ENCODE results near the gene PDZD8. TPM values are rescaled to one million over a fixed set of nuclear protein-coding genes. Genes with fewer than 3 reads are reported as not detected.

The PDZD8 gene
- total RNA-seq, 1 donor from 2014 or later = 27.0 TPM

GRCh38 chr10:117374506-117375359 lies 507 bp downstream of the PDZD8 start:
- Histone ChIP-seq H3K4me1 (peaks cover 45% of the 10 kb centered on the region), H3K27me3 (no peaks in the 10 kb centered on the region), H3K27ac (peak overlapping the region; percentile 95), H3K4me3 (peak overlapping the region; percentile 84 to 85), H3K9me3 (no peaks in the 10 kb centered on the region), H3K36me3 (no peaks in the 10 kb centered on the region)
- peak in 1 of 2 donors; percentile 89 for DNase-seq (ENCODE audit: extremely low spot score in 2 of 2)
- intact Hi-C loops (cut with DNase I) = no loop called here
- TF ChIP-seq POLR2A (IDR thresholded peaks at IDR 0.05) (no peak), POLR2AphosphoS5 (IDR thresholded peaks at IDR 0.05; ENCODE audit: insufficient read depth in 1 of 2, low read depth in 1 of 2) (no peak), CTCF (IDR thresholded peaks at IDR 0.05) (no peak)

GRCh38 chr10:117373823-117374505 lies 1.3 kb downstream of the PDZD8 start:
- DNase-seq (ENCODE audit: extremely low spot score in 2 of 2) = no peak
- no peaks in the 10 kb centered on the region for H3K36me3 ChIP-seq
- H3K27ac ChIP-seq = peak overlapping the region; percentile 95
- H3K27me3 ChIP-seq = no peaks in the 10 kb centered on the region
- peaks cover 53% of the 10 kb centered on the region for H3K4me1 ChIP-seq
- TF ChIP-seq POLR2AphosphoS5 (IDR thresholded peaks at IDR 0.05; ENCODE audit: insufficient read depth in 1 of 2, low read depth in 1 of 2) (peak in 1 of 2 donors; percentile 45), CTCF (IDR thresholded peaks at IDR 0.05) (no peak), POLR2A (IDR thresholded peaks at IDR 0.05) (peak in 1 of 2 donors; percentile 16)
- H3K4me3 ChIP-seq = peak overlapping the region; percentile 84 to 85
- intact Hi-C loops (cut with DNase I) = no loop called here
- H3K9me3 ChIP-seq = no peaks in the 10 kb centered on the region

GRCh38 chr10:117370205-117370604 lies 5.0 kb downstream of the PDZD8 start:
- no peaks in the 10 kb centered on the region for H3K27me3 ChIP-seq
- no peaks in the 10 kb centered on the region for H3K36me3 ChIP-seq
- no peak for DNase-seq (ENCODE audit: extremely low spot score in 2 of 2)
- TF ChIP-seq POLR2A (IDR thresholded peaks at IDR 0.05) (no peak), CTCF (IDR thresholded peaks at IDR 0.05) (no peak), POLR2AphosphoS5 (IDR thresholded peaks at IDR 0.05; ENCODE audit: insufficient read depth in 1 of 2, low read depth in 1 of 2) (no peak)
- intact Hi-C loops (cut with DNase I) = no loop called here
- H3K4me1 ChIP-seq = peaks cover 79% of the 10 kb centered on the region
- no peak overlapping the region for H3K4me3 ChIP-seq
- no peaks in the 10 kb centered on the region for H3K9me3 ChIP-seq
- H3K27ac ChIP-seq = no peak overlapping the region

GRCh38 chr10:117367718-117368117 lies 7.5 kb downstream of the PDZD8 start:
- Histone ChIP-seq H3K4me3 (no peak overlapping the region), H3K36me3 (no peaks in the 10 kb centered on the region), H3K27me3 (no peaks in the 10 kb centered on the region), H3K9me3 (no peaks in the 10 kb centered on the region), H3K4me1 (peaks cover 86% of the 10 kb centered on the region), H3K27ac (no peak overlapping the region)
- TF ChIP-seq POLR2A (IDR thresholded peaks at IDR 0.05) = no peak
- no peak for TF ChIP-seq CTCF (IDR thresholded peaks at IDR 0.05)
- no peak for TF ChIP-seq POLR2AphosphoS5 (IDR thresholded peaks at IDR 0.05; ENCODE audit: insufficient read depth in 1 of 2, low read depth in 1 of 2)
- intact Hi-C loops (cut with DNase I) = no loop called here
- DNase-seq (ENCODE audit: extremely low spot score in 2 of 2) = no peak
